ENCODE measurements around the gene AOAH. TPM values are rescaled to one million over a fixed set of nuclear protein-coding genes. Genes with fewer than 3 reads are reported as not detected.

AOAH gene
- total and polyA plus RNA-seq, 2 of the 13 experiments (the other 11 are each of a cell fraction or from before 2014, with no cell fraction given), result not detected

GRCh38 chr7:36522453-36523007 is 201.8 kb downstream of the AOAH start (continued):
- TF ChIP-seq ARID5B (CRISPR knock-in tag; IDR thresholded peaks at IDR 0.05) (no peak), ZNF609 (CRISPR knock-in tag; IDR thresholded peaks at IDR 0.05; ENCODE audit: borderline replicate concordance) (no peak), ZNF562 (CRISPR knock-in tag; IDR thresholded peaks at IDR 0.05; ENCODE audit: borderline replicate concordance) (no peak), TFAP4 (IDR thresholded peaks at IDR 0.05; ENCODE audit: borderline replicate concordance, low read depth) (no peak), ZNF879 (CRISPR knock-in tag; IDR thresholded peaks at IDR 0.05) (no peak)

Data from HepG2 (cell line).